HuH-7.5 (cell line): ENCODE results near the gene RBM19.

Experiments
- DNase-seq: peaks from one replicate; pipeline ENCODE4 v3.0.0; 2011; ENCODE audit warnings: low spot score

The RBM19 gene

GRCh38 chr12:113987261-113988063, 21.3 kb upstream of the RBM19 start:
- DNase-seq = no peak

- DNase-seq = no peak
Observed at GRCh38 chr12:113984464-113984863, 18.3 kb upstream of the RBM19 start.

- no peak for DNase-seq
Observed at GRCh38 chr12:113983777-113984448, 17.8 kb upstream of the RBM19 start.

GRCh38 chr12:113983265-113983664, 17.1 kb upstream of the RBM19 start:
- no peak for DNase-seq

- DNase-seq = no peak
Observed at GRCh38 chr12:113981876-113982275, 15.8 kb upstream of the RBM19 start.

GRCh38 chr12:113980537-113981337, 14.6 kb upstream of the RBM19 start:
- DNase-seq = peak; percentile 18

GRCh38 chr12:113980054-113980453, 13.9 kb upstream of the RBM19 start:
- DNase-seq = no peak

- DNase-seq = no peak
Observed at GRCh38 chr12:113978080-113978479, 12.0 kb upstream of the RBM19 start.

GRCh38 chr12:113974006-113974405, 7.9 kb upstream of the RBM19 start:
- DNase-seq = no peak

GRCh38 chr12:113973109-113973904, 7.2 kb upstream of the RBM19 start:
- DNase-seq = no peak

GRCh38 chr12:113971392-113971791, 5.3 kb upstream of the RBM19 start:
- no peak for DNase-seq

GRCh38 chr12:113970211-113970610, 4.1 kb upstream of the RBM19 start:
- no peak for DNase-seq

- DNase-seq = no peak
Observed at GRCh38 chr12:113967368-113967767, 1.2 kb upstream of the RBM19 start.

- no peak for DNase-seq
Observed at GRCh38 chr12:113962733-113963132, 3.4 kb downstream of the RBM19 start.

GRCh38 chr12:113961921-113962710, 4.0 kb downstream of the RBM19 start:
- no peak for DNase-seq

- no peak for DNase-seq
Observed at GRCh38 chr12:113960030-113960429, 6.1 kb downstream of the RBM19 start.

GRCh38 chr12:113959096-113959495, 7.0 kb downstream of the RBM19 start:
- no peak for DNase-seq

- DNase-seq = no peak
Observed at GRCh38 chr12:113958108-113958507, 8.0 kb downstream of the RBM19 start.

GRCh38 chr12:113957627-113958026, 8.5 kb downstream of the RBM19 start:
- DNase-seq = no peak

GRCh38 chr12:113955109-113955970, 10.8 kb downstream of the RBM19 start:
- peak; percentile 53 for DNase-seq
